Upper lobe of left lung (tissue), 4 donors: ENCODE measurements around the gene POFUT1.
"Not testable (repeated sequence)": the region's sequence is repeated elsewhere in the genome, so short reads cannot be mapped to it uniquely, and the experiment has no call there.

Experiments used
- CTCF ChIP-seq, 6 experiments: fragments of 450-650 bp in 4 of 6; fragments of 200-600 bp in 2 of 6; sonication (generic) in 2 of 6; IDR thresholded peaks; one replicate each; pipeline ENCODE4 v1.5.1; 2016 to 2019; ENCODE audit warnings: antibody characterized with exemption in 6 of 6
- POLR2A ChIP-seq, 4 donors: fragments of 450-650 bp; IDR thresholded peaks; one replicate each; pipeline ENCODE4 v1.5.1; 2016 to 2017; ENCODE audit warnings: antibody characterized with exemption in 4 of 4, mild to moderate bottlenecking in 2 of 4

GRCh38 chr20:32246208-32246607 lies 38.5 kb downstream of the POFUT1 start:
- TF ChIP-seq POLR2A, CTCF (IDR thresholded peaks at IDR 0.05): not testable (repeated sequence)
